OCI-LY1 (cell line): Measurements from ENCODE around the gene SAT1.
A peak's percentile ranks its signal among the peaks of the same experiment; 100 is the strongest.
"Not testable (repeated sequence)": the region's sequence is repeated elsewhere in the genome, so short reads cannot be mapped to it uniquely, and the experiment has no call there.

Experiments used
- H2AFZ ChIP-seq: fragments of 200-600 bp; sonication (generic), shearing (Covaris generic); 2 replicates; pipeline ENCODE4 v1.6.0; 2014; ENCODE audit warnings: antibody characterized with exemption, mild to moderate bottlenecking, low read length
- H3F3A ChIP-seq: fragments of 200-600 bp; sonication (generic), shearing (Covaris generic); 2 replicates; pipeline ENCODE4 v1.6.0; 2014; ENCODE audit warnings: mild to moderate bottlenecking, antibody characterized with exemption, low read length, moderate library complexity; ENCODE audit not compliant: insufficient read depth
- H3K27ac ChIP-seq: fragments of 200-600 bp; sonication (generic); 2 replicates; pipeline ENCODE4 v1.5.1; 2014; ENCODE audit warnings: low read length, mixed run types, mild to moderate bottlenecking, low read depth; ENCODE audit not compliant: poor library complexity, severe bottlenecking
- H3K27me3 ChIP-seq: fragments of 200-600 bp; sonication (generic); 2 replicates; pipeline ENCODE4 v1.6.0; 2014; ENCODE audit warnings: antibody characterized with exemption, mild to moderate bottlenecking, low read length, moderate library complexity; ENCODE audit not compliant: insufficient read depth
- H3K36me3 ChIP-seq: fragments of 200-600 bp; sonication (generic); 2 replicates; pipeline ENCODE4 v1.6.1; 2014; ENCODE audit warnings: mild to moderate bottlenecking, antibody characterized with exemption, low read length, moderate library complexity, mixed read lengths; ENCODE audit not compliant: insufficient read depth
- H3K4me1 ChIP-seq: fragments of 200-600 bp; sonication (generic); 2 replicates; pipeline ENCODE4 v1.5.1; 2014; ENCODE audit warnings: mild to moderate bottlenecking, low read length, moderate library complexity; ENCODE audit not compliant: insufficient read depth, severe bottlenecking
- H3K4me2 ChIP-seq: fragments of 200-600 bp; sonication (generic), shearing (Covaris generic); 2 replicates; pipeline ENCODE4 v1.6.1; 2014; ENCODE audit warnings: low read length
- H3K4me3 ChIP-seq: fragments of 200-600 bp; sonication (generic); 2 replicates; pipeline ENCODE4 v1.5.1; 2014; ENCODE audit warnings: low read length, low read depth, mild to moderate bottlenecking, mixed read lengths; ENCODE audit not compliant: poor library complexity, severe bottlenecking
- H3K79me2 ChIP-seq: fragments of 200-600 bp; shearing (Covaris generic); 2 replicates; pipeline ENCODE4 v1.6.1; 2016; ENCODE audit warnings: mixed run types, low read length, mixed read lengths; ENCODE audit not compliant: insufficient read depth
- H3K9ac ChIP-seq: fragments of 200-600 bp; sonication (generic), shearing (Covaris generic); 2 replicates; pipeline ENCODE4 v1.6.1; 2014; ENCODE audit warnings: mild to moderate bottlenecking, low read length, mixed read lengths
- H3K9me2 ChIP-seq: fragments of 200-600 bp; sonication (generic), shearing (Covaris generic); 2 replicates; pipeline ENCODE4 v1.6.1; 2014; ENCODE audit warnings: low read depth, mild to moderate bottlenecking, low read length, mixed read lengths
- H3K9me3 ChIP-seq: fragments of 200-600 bp; shearing (Covaris generic); 2 replicates; pipeline ENCODE4 v1.6.1; 2014; ENCODE audit warnings: low read length, mixed read lengths
- H4K20me1 ChIP-seq: fragments of 200-600 bp; sonication (generic), shearing (Covaris generic); 2 replicates; pipeline ENCODE4 v1.6.0; 2016; ENCODE audit warnings: mild to moderate bottlenecking, low read length; ENCODE audit not compliant: insufficient read depth
- EZH2 ChIP-seq: fragments of 200-600 bp; sonication (generic), shearing (Covaris generic); IDR thresholded peaks from 2 replicates; pipeline ENCODE4 v1.8.0; 2017; ENCODE audit warnings: borderline replicate concordance, mixed run types, mild to moderate bottlenecking, antibody characterized with exemption, low read length, moderate library complexity, mixed read lengths
- TF ChIP-seq, protein P1 (sequence below): fragments of 200-600 bp; sonication (generic), shearing (Covaris generic); IDR thresholded peaks from 2 replicates; pipeline ENCODE4 v1.5.1; 2017; ENCODE audit warnings: mild to moderate bottlenecking, antibody characterized with exemption, low read length, moderate library complexity, mixed read lengths

The SAT1 gene

DNA sequence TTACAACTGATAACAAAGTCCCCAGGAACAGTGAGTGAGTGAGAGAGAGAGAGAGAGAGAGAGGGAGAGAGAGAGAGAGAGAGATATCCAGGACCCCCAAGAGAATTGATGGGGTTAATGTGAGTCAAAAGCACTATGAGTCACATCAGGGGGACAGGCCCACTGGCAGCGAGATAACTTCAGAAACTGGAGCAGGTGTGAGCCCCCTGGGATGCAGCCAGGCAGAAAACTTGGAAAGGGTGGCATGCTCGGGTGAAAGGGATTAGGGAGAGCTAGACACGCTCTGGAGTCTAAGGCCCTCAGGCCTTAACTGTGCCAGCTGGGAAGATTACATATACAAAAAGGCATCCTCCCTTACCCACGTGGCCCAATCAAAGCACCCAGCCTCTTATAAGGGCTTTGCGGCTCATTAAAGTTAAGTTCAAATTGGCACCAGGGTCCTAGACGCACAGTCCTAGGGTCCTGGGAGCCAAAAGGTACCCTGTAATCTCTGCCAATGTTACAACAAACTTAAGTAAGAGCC is 40.7 kb upstream of the SAT1 start:
- H3K4me2 ChIP-seq, result peak overlapping the region; percentile 76
- H3K4me1 ChIP-seq, result peaks cover 23% of the 10 kb centered on the region
- no peaks in the 10 kb centered on the region for H4K20me1 ChIP-seq
- no peaks in the 10 kb centered on the region for H3K36me3 ChIP-seq
- peak overlapping the region; percentile 39 for H3K27ac ChIP-seq
- peak overlapping the region; percentile 86 for H3K4me3 ChIP-seq
- peak overlapping the region; percentile 76 for H3K9ac ChIP-seq
- no peaks in the 10 kb centered on the region for H3K79me2 ChIP-seq
- TF ChIP-seq, protein P1, sequence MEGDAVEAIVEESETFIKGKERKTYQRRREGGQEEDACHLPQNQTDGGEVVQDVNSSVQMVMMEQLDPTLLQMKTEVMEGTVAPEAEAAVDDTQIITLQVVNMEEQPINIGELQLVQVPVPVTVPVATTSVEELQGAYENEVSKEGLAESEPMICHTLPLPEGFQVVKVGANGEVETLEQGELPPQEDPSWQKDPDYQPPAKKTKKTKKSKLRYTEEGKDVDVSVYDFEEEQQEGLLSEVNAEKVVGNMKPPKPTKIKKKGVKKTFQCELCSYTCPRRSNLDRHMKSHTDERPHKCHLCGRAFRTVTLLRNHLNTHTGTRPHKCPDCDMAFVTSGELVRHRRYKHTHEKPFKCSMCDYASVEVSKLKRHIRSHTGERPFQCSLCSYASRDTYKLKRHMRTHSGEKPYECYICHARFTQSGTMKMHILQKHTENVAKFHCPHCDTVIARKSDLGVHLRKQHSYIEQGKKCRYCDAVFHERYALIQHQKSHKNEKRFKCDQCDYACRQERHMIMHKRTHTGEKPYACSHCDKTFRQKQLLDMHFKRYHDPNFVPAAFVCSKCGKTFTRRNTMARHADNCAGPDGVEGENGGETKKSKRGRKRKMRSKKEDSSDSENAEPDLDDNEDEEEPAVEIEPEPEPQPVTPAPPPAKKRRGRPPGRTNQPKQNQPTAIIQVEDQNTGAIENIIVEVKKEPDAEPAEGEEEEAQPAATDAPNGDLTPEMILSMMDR, result no peak
- TF ChIP-seq EZH2, result no peak
- H3K9me3 ChIP-seq, result no peaks in the 10 kb centered on the region
- no peaks in the 10 kb centered on the region for H3K27me3 ChIP-seq
- no peaks in the 10 kb centered on the region for H3F3A ChIP-seq
- H2AFZ ChIP-seq, result no peak overlapping the region
- H3K9me2 ChIP-seq, result no peaks in the 10 kb centered on the region

DNA sequence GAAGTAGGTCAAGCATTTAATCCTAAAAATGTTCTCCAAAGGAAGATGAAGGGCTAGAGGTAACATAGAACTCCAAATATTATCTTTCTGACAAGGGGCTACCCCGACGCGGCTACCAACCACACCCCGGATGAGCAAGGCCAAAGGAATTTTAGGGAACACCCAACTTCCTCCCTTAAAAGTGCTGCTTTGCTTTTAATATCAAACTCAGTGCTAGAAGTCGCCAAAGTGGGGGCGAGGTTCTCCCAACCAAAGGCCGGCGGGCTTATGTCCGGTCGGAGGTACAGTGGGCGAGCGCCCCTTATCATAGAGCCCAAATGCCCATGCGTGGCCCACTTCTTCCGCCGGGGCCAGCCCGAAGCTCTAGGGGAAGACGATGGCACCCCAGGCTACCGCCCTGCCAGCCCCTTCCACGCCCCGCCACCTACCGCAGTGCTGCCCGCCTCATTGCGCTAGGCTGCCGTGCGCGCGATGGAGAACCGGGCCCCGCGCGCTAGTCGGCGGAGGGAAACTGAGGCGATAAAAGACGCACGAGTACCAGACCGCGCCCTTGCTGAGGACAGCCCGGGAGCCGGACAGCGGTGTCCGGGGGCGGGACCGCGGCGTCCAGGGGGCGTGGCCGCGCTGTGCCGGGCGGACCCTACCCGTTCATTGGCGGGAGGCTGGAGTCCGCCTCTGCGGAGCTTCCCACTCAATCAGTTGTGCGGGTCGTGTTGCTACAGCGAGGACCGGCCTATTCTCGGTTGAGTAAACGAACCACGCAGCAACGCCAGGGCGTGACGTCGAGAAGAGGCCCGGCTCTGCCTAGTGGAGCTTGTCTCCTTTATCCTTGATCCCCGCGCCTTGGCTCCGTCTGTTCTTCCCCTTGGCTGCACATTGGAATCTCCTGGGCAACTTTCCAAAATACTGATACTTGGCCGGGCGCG is 40.0 kb upstream of the SAT1 start, which contains the start of gene ACOT9:
Gene ACOT9 (minus strand): TSS at position 580 of the 926 bp plus-strand sequence. CDS start 132 bp downstream, at position 448.
- H3K27ac ChIP-seq, result peak within 1 kb of the TSS; percentile 39
- no peak within 1 kb of the TSS for H2AFZ ChIP-seq
- H3K4me1 ChIP-seq, result peaks cover 23% of the 10 kb centered on the region
- H3F3A ChIP-seq, result no peaks in the 10 kb centered on the region
- peak within 1 kb of the TSS; percentile 76 for H3K9ac ChIP-seq
- no peaks in the 10 kb centered on the region for H4K20me1 ChIP-seq
- no peaks in the 10 kb centered on the region for H3K27me3 ChIP-seq
- H3K36me3 ChIP-seq, result no peaks in the 10 kb centered on the region
- H3K4me3 ChIP-seq, result peak within 1 kb of the TSS; percentile 86
- peak within 1 kb of the TSS; percentile 76 for H3K4me2 ChIP-seq
- H3K9me3 ChIP-seq, result no peaks in the 10 kb centered on the region
- no peaks in the 10 kb centered on the region for H3K9me2 ChIP-seq
- no peak for TF ChIP-seq EZH2
- TF ChIP-seq, protein P1, result no peak
- no peaks in the 10 kb centered on the region for H3K79me2 ChIP-seq

DNA sequence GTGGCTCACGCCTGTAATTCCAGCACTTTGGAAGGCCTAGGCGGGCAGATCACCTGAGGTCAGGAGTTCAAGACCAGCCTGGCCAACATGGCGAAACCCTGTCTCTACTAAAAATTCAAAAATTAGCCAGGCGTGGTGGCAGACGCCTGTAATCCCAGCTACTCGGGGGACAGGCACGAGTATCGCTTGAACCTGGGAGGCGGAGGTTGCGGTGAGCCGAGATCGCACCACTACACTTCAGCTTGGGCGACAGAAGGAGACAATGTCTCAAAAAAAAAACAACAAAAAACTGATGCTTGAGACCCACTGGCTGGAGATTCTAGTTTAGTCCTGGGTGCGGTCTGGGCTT is 39.4 kb upstream of the SAT1 start:
- not testable (repeated sequence) for H3K79me2 ChIP-seq, H3K9me3 ChIP-seq, H3F3A ChIP-seq, H2AFZ ChIP-seq, H3K36me3 ChIP-seq, H3K9me2 ChIP-seq, H4K20me1 ChIP-seq, H3K27ac ChIP-seq, H3K27me3 ChIP-seq
- peak overlapping the region; percentile 86 for H3K4me3 ChIP-seq
- H3K4me2 ChIP-seq, result peak overlapping the region; percentile 76
- peak overlapping the region; percentile 76; the same call in 1 of the 2 replicates for H3K9ac ChIP-seq
- H3K4me1 ChIP-seq, result peaks cover 23% of the 10 kb centered on the region
